B cell (primary cell): ENCODE results near the gene TBC1D17. TPM values are rescaled to one million over a fixed set of nuclear protein-coding genes. Genes with fewer than 3 reads are reported as not detected.

ENCODE experiments used
- ATAC-seq: fragments of 200-7000 bp; cut with Tn5 transposase; one replicate; pipeline ENCODE4 v1.10.0; 2021; ENCODE audit warnings: low read depth, mild to moderate bottlenecking, moderate number of reproducible peaks, moderate library complexity
- CTCF ChIA-PET: fragments of 350-600 bp; sonication (Branson Sonifier 250); formaldehyde crosslinking; loops from one replicate; lab custom pipeline; 2021; ENCODE audit warnings: antibody characterized with exemption, inconsistent platforms; lab: Charles Lee
- POLR2A ChIA-PET: fragments of 350-600 bp; sonication (Branson Sonifier 250); formaldehyde crosslinking; loops from one replicate; lab custom pipeline; 2021; ENCODE audit warnings: antibody characterized with exemption; lab: Charles Lee
- DNase-seq: peaks from one replicate; pipeline ENCODE4 v3.0.0; 2013
- H2AFZ ChIP-seq: 2 replicates; pipeline ENCODE4 v1.6.1; 2012; ENCODE audit warnings: mild to moderate bottlenecking, low read depth, low read length; ENCODE audit not compliant: insufficient read depth, poor library complexity, severe bottlenecking
- H3K27ac ChIP-seq, 2 donors: 1 replicate in 1 of 2; 2 replicates in 1 of 2; pipeline ENCODE4 v1.5.1; 2012 to 2013; ENCODE audit warnings: low read length in 2 of 2, mild to moderate bottlenecking in 2 of 2, moderate library complexity in 1 of 2
- H3K27me3 ChIP-seq, 4 experiments: fragments of 200-600 bp in 1 of 4; sonication (generic) in 1 of 4; replicated peaks in 1 of 4; 1 replicate in 2 of 4; 2 replicates in 2 of 4; pipeline versions ENCODE4 v1.6.1 to v1.7.0; 2013 to 2016; ENCODE audit warnings: low read length in 3 of 4, mild to moderate bottlenecking in 2 of 4, mixed read lengths in 1 of 4, moderate library complexity in 1 of 4; ENCODE audit not compliant: insufficient read depth in 4 of 4, control insufficient read depth in 3 of 4; ENCODE audit errors: control extremely low read depth in 1 of 4
- H3K36me3 ChIP-seq, 2 experiments: replicated peaks in 1 of 2; 1 replicate in 1 of 2; 2 replicates in 1 of 2; pipeline versions ENCODE4 v1.6.1 to v1.7.1; 2013; ENCODE audit warnings: low read length in 1 of 2; ENCODE audit not compliant: insufficient read depth in 2 of 2, control insufficient read depth in 1 of 2; ENCODE audit errors: control extremely low read depth in 1 of 2, extremely low read depth in 1 of 2
- H3K4me1 ChIP-seq, 2 donors: fragments of 200-600 bp in 1 of 2; sonication (generic) in 1 of 2; 1 replicate in 1 of 2; 2 replicates in 1 of 2; pipeline versions ENCODE4 v1.5.1 to v1.6.1; 2013 to 2017; ENCODE audit warnings: low read length in 2 of 2; ENCODE audit not compliant: control insufficient read depth in 2 of 2, insufficient read depth in 2 of 2
- H3K4me2 ChIP-seq: replicated peaks from 2 replicates; pipeline ENCODE3; 2012; ENCODE audit warnings: mild to moderate bottlenecking, low read depth, low read length; ENCODE audit not compliant: poor library complexity, severe bottlenecking
- H3K4me3 ChIP-seq, 5 experiments: fragments of 200-600 bp in 1 of 5; sonication (generic) in 1 of 5; 1 replicate in 3 of 5; 2 replicates in 2 of 5; pipeline versions ENCODE4 v1.5.1 to v1.7.0; 2011 to 2016; ENCODE audit warnings: low read length in 4 of 5, mild to moderate bottlenecking in 4 of 5, low read depth in 2 of 5, control low read depth in 1 of 5, moderate library complexity in 1 of 5; ENCODE audit not compliant: insufficient read depth in 1 of 5; ENCODE audit errors: control extremely low read depth in 1 of 5, extremely low read depth in 1 of 5
- H3K79me2 ChIP-seq: fragments of 200-600 bp; sonication (generic); one replicate; pipeline ENCODE4 v1.6.0; 2016; ENCODE audit warnings: low read length; ENCODE audit not compliant: control insufficient read depth, insufficient read depth
- H3K9ac ChIP-seq: fragments of 200-600 bp; sonication (generic); 2 replicates; pipeline ENCODE4 v1.6.1; 2017; ENCODE audit warnings: mild to moderate bottlenecking, low read length, moderate library complexity
- H3K9me3 ChIP-seq, 3 donors: one replicate each; pipeline versions ENCODE4 v1.6.1 to v1.7.1; 2013; ENCODE audit warnings: low read length in 2 of 3; ENCODE audit not compliant: control insufficient read depth in 2 of 3, insufficient read depth in 1 of 3; ENCODE audit errors: control extremely low read depth in 1 of 3
- H4K20me1 ChIP-seq: 2 replicates; pipeline ENCODE4 v1.6.0; 2012; ENCODE audit warnings: mild to moderate bottlenecking, low read length; ENCODE audit not compliant: insufficient read depth, control insufficient read depth, poor library complexity, severe bottlenecking
- H3K27ac Mint-ChIP-seq: one replicate; pipeline ENCODE4 v1.8.0; 2021; ENCODE audit warnings: mixed read lengths
- H3K27me3 Mint-ChIP-seq: one replicate; pipeline ENCODE4 v1.8.0; 2021; ENCODE audit warnings: mixed read lengths
- H3K4me1 Mint-ChIP-seq: one replicate; pipeline ENCODE4 v1.8.0; 2021; ENCODE audit warnings: mixed read lengths
- H3K4me3 Mint-ChIP-seq: one replicate; pipeline ENCODE4 v1.8.0; 2021; ENCODE audit warnings: mixed read lengths
- H3K9me3 Mint-ChIP-seq: one replicate; pipeline ENCODE4 v1.8.0; 2022; ENCODE audit warnings: mixed read lengths; ENCODE audit not compliant: insufficient read depth
- CTCF ChIP-seq: fragments of 200-600 bp; IDR thresholded peaks from one replicate; pipeline ENCODE4 v1.8.0; 2022; ENCODE audit warnings: antibody characterized with exemption, mild to moderate bottlenecking
- EZH2 ChIP-seq: IDR thresholded peaks from 2 replicates; pipeline ENCODE4 v1.6.1; 2012; ENCODE audit warnings: borderline replicate concordance, low read depth, mild to moderate bottlenecking, moderate library complexity, low read length; ENCODE audit not compliant: insufficient read depth, poor library complexity, severe bottlenecking
- WGBS: methylation state at CpG from one replicate; pipeline ENCODE4 v1.1.5; 2013; ENCODE audit warnings: missing lambda C conversion rate; ENCODE audit not compliant: insufficient coverage; 5-methylcytosine and 5-hydroxymethylcytosine counted together
- intact Hi-C: fragments of 100-400 bp; cut with micrococcal nuclease; formaldehyde crosslinking; loops from one replicate; pipeline ENCODE4 v1.10.0; 2022
- polyA plus RNA-seq: library from polyadenylated mRNA; depleted of rRNA; stranded (reverse); fragments of >200 nt; gene quantifications from 2 replicates; pipeline ENCODE4 v1.2.3, GENCODE V29; 2012
- total RNA-seq, 2 donors: library from RNA; stranded (reverse); fragments of 120-200 nt in 1 of 2; gene quantifications; 1 replicate in 1 of 2; 2 replicates in 1 of 2; pipeline versions ENCODE4 v1.2.3 to v1.2.4, GENCODE V29; 2013 to 2022

TBC1D17 gene
- total and polyA plus RNA-seq, 2 donors (not counting 1 experiment from before 2014, with no cell fraction given): 85.7 to 98.7 TPM

- Histone ChIP-seq H3K27ac (no peak overlapping the region), H3K9ac (no peak overlapping the region), H3K9me3 (no peaks in the 10 kb centered on the region), H3K27me3 (no peaks in the 10 kb centered on the region), H3K36me3 (peaks cover 0 to 16% of the 10 kb centered on the region in 2 experiments), H3K4me2 (peak overlapping the region; percentile 93), H4K20me1 (peaks cover 22% of the 10 kb centered on the region), H2AFZ (no peak overlapping the region), H3K4me1 (peaks cover 19 to 28% of the 10 kb centered on the region in 2 donors), H3K79me2 (peaks cover 36% of the 10 kb centered on the region), H3K4me3 (no peak overlapping the region)
- TF ChIP-seq EZH2: no peak
- no peak for TF ChIP-seq CTCF
- intact Hi-C loops: no loop called here
- DNase-seq (no peak), ATAC-seq (no peak)
- WGBS: 90% methylated on average over 3 of the region's 4 CpGs
- Mint-ChIP-seq H3K27ac (no peak overlapping the region), H3K9me3 (no peaks in the 10 kb centered on the region), H3K27me3 (no peaks in the 10 kb centered on the region), H3K4me3 (no peak overlapping the region), H3K4me1 (peaks cover 29% of the 10 kb centered on the region)
- ChIA-PET POLR2A (interaction anchor here (0.6 to 2.6 kb wide), 5 partner anchors 10 to 235 kb away, joined by 3 to 23 read pairs (median 4); partner anchors contain the start of genes PRMT1, PTOV1 and RRAS), CTCF (no interaction called here)
Observed at GRCh38 chr19:49875177-49875576, 2.3 kb upstream of the TBC1D17 start.

DNA sequence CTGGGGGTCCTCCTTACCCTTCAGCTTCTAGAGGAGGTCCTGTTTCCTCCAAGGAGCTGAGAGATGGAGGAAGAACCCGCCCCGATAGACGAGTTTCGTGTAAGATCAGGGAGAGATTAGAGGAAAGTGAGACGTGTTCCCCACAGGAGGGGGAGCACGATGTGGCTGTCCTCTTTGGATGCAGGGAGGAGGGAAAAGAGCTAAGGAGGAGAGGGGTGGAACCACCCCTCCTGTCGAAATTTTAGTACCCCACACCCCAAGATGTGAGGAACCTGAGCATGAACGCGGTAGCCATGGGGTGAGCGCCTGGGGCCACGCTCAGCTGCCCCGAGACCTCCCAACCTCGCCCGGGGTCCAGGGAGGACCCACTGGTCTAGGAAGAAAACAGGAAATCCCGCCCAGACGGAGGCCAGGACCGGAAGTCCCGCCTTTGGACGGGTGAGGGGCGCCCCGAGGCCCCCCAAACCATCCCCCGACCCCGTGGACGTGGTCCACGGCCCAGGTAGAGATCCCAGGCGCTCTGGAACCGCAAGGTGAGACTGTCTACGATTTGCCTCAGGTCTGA is 1.6 kb upstream of the TBC1D17 start:
- H3K36me3 ChIP-seq: peaks cover 0 to 23% of the 10 kb centered on the region in 2 experiments
- Mint-ChIP-seq H3K4me1 (peaks cover 25% of the 10 kb centered on the region), H3K27me3 (no peaks in the 10 kb centered on the region), H3K4me3 (no peak overlapping the region), H3K9me3 (no peaks in the 10 kb centered on the region), H3K27ac (no peak overlapping the region)
- peaks cover 12 to 20% of the 10 kb centered on the region in 2 donors for H3K4me1 ChIP-seq
- no peaks in the 10 kb centered on the region for H3K27me3 ChIP-seq
- TF ChIP-seq CTCF (no peak), EZH2 (no peak)
- H3K9ac ChIP-seq: peak overlapping the region; percentile 99
- POLR2A ChIA-PET: interaction anchor here (0.6 to 2.6 kb wide), 16 partner anchors 9 to 1257 kb away, joined by 3 to 30 read pairs (median 6); partner anchors contain the start of genes AP2A1, ATF5, FUZ and NUP62
- peak overlapping the region; percentile 94 to 98 for H3K27ac ChIP-seq
- peak overlapping the region; percentile 80 to 96 (median 95) for H3K4me3 ChIP-seq
- CTCF ChIA-PET: interaction anchor here (0.6 to 1.5 kb wide), 3 partner anchors 26 to 108 kb away, joined by 3 to 4 read pairs (median 3); no protein-coding TSS in a partner anchor
- DNase-seq (peak; percentile 60), ATAC-seq (no peak)
- WGBS: under 1% methylated on average over 26 of the region's 28 CpGs
- H3K9me3 ChIP-seq: no peaks in the 10 kb centered on the region
- intact Hi-C loops: loop anchor here (1.0 to 2.0 kb wide), 5 partner anchors 25 to 1003 kb away; partner anchors contain the start of genes PPP1R15A, PRR12, PTOV1 and SNRNP70
- peak overlapping the region; percentile 83 for H2AFZ ChIP-seq
- peak overlapping the region; percentile 93 for H3K4me2 ChIP-seq
- H3K79me2 ChIP-seq: peaks cover 36% of the 10 kb centered on the region
- peaks cover 29% of the 10 kb centered on the region for H4K20me1 ChIP-seq
